Fibroblast of skin of scalp (primary cell): ENCODE measurements around the gene ETHE1.
"Not testable (repeated sequence)": the region's sequence is repeated elsewhere in the genome, so short reads cannot be mapped to it uniquely, and the experiment has no call there.

Source experiments
- DNase-seq: peaks from one replicate; pipeline ENCODE4 v3.0.0-alpha.2; 2013

The ETHE1 gene

DNA sequence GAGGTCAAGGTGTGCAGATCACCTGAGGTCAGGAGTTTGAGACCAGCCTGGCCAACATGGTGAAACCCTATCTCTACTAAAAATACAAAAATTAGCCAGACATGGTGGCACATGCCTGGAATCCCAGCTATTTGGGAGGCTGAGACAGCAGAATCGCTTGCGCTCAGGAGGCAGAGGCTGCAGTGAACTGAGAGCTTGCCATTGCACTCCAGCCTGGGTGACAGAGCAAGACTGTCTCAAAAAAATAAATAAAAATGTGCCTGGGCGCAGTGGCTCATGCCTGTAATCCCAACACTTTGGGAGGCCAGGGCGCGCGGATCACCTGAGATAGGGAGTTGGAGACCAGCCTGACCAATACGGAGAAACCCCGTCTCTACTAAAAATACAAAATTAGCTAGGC lies 3.3 kb downstream of the ETHE1 start:
- DNase-seq, result not testable (repeated sequence)

DNA sequence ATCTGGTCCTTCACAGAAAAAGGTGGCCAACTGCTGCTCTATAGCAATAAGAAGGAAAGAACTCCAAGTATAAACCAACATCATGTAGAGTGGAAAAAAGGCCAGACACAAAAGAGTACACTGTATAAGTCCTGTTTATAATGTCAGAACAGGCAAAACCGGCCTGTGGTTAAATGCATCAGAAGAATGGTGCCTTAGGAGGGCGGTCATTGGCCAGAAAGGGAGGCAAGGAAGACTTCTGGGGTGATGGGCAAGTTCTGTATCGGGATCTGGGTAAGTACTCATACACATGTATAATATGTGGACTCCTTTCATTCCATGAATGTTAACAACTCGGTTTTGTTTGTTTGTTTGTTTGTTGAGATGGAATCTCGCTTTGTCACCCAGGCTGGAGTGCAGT lies 4.1 kb downstream of the ETHE1 start:
- DNase-seq, result no peak

DNA sequence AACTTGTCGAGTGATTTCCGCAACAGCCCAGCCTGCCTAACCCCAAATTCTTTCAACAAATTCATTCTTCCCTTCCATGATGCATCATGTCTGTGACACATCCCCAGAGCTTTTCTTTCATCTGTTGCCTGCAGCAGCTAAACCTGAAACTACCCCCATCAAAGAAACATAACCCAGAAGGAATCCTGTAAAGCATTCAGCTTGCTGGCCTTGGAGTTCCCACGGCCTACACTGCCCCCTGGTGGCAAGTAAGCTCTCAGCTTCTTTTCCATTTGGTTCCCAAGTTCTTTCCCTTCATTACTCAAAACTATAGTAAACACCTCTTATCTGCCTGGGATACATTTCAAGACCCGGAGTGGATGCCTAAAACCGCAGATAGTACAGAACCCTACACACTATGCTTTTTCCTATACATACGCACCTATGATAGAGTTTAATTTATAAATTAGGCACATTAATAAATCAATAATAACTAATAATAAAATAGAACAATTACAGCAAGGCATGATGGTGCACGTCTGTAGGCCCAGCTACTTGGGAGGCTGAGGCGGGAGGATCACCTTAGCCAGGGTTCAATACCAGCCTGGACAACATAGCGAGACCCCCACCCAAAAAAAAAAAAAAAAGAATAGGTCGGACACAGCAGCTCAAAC lies 7.4 kb downstream of the ETHE1 start:
- DNase-seq, result peak; percentile 89

DNA sequence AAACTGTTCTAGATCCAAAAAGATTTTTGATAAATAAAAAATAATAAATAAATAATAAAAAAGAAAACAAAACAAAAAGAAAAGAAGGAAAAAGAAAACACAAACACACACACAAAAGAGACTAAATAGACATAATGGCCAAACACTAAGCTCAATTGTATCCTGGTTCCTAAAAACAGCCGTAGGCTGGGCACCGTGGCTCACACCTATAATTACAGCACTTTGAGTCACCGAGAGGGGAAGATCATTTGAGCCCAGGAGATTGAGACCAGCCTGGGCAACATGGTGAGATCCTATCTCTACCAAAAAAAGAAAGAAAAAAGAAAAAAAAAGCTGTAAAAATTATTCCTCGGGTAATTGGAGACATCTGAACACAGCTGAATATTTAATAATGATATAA lies 8.9 kb downstream of the ETHE1 start:
- no peak for DNase-seq

DNA sequence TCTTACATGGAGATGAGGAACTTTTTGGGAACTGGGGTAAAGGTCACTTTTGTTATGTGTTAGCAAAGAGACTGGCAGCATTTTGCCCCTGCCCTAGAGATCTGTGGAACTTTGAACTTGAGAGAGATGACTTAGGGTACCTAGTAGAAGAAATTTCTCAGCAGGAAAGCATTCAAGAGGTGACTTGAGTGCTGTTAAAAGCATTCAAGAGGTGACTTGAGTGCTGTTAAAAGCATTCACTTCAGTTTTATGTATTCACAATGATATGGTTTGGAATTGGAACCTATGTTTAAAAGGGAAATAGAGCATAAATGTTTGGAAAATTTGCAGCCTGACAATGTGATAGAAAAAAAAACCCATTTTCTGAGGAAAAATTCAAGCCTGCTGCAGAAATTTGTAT lies 14.6 kb downstream of the ETHE1 start:
- DNase-seq, result not testable (repeated sequence)

DNA sequence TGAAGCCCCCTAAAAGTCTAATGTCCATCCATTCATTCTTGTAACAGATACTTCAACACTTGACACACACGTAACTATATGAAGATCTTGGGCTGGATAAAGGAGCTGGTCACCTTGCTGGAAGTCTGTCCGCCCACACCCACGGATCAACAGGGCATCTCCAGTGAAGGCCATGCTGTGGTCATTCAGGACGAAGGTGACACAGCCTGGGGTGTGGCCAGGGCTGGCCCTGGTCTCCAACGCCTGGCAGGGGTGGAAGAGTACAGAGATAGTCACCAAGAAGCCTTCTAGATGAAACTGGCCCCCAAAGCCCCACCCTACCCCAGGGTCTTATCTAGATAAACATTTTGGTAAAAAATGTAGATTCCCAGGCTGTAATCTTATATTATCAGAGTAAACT lies 15.7 kb downstream of the ETHE1 start:
- DNase-seq, result no peak

DNA sequence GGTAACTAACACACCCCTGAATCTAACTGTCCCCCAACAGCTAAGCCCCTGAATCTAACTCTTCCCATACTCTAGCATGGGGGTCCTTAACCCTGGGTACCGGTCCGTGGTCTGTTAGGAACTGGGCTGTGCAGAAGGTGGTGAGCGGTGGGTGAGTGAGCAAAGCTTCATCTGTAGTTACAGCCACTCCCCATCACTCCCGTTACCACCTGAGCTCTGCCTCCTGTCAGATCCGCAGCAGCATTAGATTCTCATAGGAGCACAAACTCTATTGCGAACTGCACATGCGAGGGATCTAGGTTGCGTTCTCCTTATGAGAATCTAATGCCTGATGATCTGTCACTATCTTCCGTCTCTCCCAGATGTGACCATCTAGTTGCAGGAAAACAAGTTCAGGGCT lies 16.3 kb downstream of the ETHE1 start:
- DNase-seq, result no peak

DNA sequence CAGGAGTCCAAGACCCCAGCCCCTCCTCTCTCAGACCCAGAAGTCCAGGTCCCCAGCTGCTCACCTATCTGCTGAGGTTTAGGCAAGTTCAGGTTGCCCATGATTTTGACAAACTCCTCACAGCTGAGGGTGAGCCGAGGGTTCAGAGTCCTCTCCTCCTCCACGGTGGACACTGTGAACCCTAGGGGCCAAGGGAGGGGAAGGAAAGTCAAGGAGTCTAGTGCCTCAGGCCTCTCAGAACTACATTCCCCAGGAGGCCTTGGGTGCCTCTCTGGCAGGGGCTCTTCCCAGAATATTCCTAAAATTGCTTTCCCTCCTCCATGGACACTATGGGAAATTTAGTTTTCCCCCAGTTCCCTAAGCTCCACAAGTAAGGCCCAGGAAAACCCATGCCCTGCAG lies 19.1 kb downstream of the ETHE1 start:
- no peak for DNase-seq

DNA sequence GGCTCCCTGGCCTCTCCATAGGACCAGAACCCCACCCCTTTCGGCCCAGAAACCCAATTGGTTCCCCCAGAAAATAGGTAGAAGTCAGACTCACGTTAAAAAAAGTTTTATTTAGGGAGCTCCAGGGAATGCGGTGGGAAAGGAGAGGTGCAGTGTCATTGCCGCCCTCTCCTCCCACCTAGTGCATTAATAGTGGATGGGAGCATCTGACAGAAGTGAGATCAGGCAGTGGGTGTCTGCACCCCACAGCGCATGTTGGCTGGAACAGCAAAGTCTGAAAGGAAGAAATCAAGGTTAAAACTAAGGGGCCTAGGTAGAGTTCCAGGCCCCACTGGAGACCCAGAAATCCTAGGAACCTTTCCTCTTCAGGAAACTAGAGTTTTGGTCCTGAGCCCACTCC lies 20.4 kb downstream of the ETHE1 start:
- DNase-seq, result no peak

DNA sequence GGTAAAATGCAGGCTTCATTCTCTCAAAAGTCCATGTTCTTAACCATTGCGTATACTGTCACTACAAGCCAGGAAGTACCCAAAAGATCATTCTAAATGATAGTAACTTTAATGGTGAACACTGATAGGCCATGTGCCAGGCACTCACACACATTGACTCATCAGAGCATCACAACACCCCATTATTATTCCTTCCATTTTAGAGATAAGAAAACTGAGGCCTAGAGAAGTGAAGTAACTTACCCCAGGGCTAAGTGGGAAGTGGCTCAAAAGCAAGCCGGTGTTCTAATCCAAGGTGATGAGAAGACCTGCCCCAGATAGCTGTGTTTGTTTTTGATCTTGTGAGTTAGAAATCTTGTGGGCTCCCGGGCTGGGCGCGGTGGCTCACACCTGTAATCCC lies 21.1 kb downstream of the ETHE1 start:
- no peak for DNase-seq

DNA sequence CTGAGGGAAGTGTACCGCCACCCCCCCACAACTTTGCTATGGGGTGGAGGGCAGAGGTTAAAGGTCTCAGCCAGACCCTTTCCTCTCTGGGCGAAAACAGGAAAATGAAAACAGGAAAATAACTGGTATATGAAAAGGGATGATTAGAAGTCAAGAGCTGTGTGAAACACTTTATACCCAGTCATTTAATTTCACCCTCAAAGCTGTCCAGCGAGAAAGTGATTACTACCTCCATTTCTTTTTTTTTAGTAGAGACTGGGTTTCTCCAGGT lies 21.9 kb downstream of the ETHE1 start:
- no peak for DNase-seq

DNA sequence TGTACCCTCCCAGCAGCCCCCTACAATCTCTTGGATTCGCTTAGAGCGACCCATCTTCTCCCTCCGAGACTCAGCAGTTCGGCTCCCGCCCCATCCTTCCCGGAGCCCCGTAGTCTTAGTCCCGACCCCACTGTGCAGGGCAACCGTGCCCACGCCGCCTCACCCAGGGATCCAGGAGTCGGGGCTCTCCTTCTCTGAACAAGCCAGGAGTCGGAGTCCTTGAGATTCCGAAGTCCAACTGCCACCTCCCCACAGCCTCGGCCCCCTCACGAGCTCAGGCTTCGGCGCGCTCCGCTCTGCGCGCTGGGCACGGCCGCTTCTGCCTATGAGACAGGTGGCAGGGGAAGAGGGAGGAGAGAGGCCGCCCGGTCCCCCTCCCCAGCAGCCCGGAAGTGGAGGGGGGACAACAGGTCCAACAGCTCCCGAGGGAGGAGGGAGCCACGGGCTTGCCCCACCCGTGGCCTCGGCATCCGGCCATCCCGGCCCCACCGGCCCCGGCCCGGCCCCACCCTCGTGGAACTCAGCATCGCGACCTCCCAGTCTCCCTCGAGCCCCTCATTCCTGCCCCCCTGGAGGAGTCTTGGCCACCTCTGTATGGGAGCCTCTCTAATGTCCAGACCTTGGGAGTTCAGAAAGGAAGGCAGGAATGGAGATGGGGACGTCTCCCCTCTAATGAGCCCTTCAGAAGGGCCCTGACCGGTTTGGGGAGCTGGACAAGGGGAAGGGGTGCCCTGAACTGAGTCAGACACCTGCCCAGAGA lies 22.4 kb downstream of the ETHE1 start, which contains the start of gene PHLDB3:
PHLDB3 (minus strand) TSS at position 321 of the 760 bp plus-strand sequence. CDS start 628 bp downstream, outside the sequence.
- no peak for DNase-seq

DNA sequence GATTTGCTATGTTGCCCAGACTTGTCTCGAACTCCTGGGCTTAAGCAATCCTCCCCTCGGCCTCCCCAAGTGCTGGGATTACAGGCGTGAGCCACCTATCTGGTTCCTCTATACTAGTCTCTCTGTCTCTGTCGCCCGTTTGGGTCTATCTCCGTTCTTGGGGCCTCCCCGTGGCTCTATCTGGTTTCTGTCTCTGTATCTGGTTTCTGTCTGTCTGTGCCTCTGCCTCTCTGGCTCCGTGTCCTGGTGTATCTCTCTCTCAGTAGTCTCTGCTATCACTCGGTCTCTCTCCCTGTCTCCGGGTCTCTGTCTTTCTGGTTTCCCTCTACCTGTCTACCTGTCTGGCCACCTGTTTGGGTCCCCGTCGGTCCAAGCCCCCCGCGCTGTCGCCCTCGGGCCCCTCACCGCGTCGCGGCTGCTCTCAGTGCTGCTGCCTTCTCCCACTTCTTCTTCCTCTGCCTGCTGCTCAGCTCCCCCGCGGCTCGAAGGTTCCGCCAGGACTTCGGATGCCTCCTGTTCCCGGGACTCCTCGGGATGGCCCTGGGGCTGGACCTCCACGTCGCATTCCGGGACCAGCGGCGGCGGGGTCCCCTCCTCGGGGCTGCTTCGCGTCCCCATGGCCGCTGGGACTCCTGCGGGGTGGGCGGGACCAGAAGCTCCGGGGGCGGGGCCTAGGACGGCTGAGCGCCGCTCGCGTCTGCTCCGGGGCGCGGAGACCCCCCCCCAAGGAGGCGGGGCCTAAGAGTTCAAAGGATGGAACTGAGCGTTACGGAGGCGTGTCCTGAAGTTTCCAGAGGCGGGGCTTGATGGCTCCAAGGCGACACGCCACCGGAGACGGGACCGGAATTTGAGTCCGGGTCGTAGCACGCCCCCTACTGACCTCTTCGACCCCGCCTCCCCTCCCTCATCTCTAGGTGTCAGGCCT lies 23.2 kb downstream of the ETHE1 start:
- peak; percentile 89 for DNase-seq

DNA sequence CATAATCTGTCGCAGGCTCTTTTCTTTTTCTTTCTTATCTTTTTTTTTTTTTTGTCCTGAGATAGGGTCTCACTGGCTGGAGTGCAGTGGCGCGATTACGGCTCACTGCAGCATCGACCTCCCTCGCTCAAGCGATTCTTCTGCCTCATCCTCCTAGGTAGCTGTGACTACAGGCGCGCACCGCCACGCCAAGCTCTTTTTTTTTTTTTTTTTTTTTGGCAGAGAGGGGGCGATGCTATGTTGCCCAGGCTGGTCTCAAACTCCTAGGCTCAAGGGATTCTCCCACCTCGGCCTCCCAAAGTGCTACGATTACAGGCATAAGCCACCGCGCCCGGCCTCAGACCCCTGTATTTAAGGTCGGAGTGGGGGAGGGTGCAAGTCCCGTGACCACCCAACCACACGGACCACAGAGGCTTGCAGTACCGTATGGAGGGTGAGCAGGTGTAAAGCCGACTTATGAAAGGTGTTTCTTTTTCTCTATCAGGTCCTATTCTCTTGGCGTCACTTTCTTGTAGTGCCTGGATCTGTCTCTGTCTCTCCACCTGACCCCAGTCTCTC lies 24.5 kb downstream of the ETHE1 start:
- no peak for DNase-seq

DNA sequence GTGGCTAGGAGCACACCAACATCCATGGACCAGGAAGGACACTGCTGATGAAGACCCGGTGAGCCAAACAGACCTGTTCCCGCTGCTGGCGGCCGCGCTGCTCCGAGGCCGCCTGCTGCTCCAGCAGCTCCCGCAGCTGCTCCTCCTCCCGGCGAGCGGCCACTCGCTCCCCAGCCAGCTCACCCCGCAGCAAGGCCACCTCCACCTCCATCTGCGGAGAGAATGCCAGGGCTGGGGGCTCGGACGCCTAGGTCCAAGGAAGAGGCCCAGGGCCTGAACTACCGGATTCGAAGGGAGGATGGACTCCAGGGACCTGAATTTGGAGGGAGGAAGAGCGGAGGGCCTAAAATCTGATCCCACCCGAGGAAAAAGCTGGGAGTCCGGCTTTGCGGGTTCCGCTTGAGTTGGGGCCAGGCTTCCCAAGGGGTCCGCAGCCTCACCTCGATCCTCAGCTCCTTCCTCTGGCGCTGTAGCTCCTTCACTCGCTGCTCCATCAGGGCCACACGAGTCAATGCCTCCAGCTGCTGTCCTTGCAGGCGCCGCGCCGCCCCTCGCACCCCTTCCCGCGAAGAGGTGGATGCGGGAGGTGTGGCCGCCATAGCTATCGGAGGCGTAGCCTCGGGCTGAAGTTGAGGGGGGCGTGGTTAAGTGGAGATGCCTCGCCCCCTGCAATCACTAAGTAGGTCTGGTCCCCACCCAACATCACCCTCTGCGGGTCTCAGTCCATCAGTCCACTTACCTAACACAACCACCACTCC lies 25.2 kb downstream of the ETHE1 start:
- no peak for DNase-seq

DNA sequence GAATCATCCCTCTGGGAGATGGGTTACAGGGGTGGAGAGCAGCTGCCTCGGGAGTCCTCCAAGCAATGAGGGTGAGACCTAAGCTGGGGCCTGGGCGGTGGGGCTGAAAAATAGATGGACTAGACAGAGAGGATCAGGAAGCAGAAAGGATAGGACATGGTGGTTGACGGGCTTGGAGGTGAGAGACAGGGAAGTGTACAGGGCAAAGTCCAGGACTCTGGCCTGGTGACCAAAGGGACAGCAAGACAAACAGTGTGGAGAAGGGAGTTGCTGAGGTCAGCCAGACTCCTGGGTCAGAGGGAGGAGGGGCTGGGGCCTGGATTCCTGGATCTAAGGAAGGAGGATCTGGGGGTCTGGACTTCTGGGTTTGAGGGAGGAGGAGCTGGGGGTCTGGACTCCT lies 28.0 kb downstream of the ETHE1 start:
- no peak for DNase-seq

DNA sequence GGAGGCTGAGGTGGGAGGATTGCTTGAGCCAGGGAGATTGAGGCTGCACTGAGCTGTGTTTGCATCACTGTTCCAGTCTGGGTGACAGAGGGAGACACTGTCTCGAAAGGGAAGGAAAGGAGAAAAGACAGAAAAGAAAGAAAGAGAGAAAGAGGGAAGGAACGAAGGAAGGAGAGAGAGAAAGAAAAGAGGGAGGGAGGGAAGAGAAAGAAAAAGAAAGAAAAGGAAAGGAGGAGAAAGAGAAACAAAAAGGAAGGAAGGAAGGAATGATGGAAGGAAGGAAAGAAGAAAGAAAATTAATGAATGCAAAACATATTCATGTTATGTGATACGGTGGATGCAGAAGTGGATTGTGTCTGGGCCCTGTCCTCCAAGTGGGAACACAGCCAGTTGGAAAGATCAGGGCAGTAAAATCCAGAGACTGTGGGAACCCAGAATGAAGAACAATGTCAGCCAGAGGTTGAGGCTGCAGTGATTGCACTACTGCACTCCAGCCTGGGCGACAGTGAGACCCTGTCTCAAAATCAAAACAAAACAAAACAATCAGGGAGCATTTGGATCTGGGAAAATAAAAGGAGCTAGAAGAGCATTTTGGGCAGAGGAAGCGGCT lies 28.7 kb downstream of the ETHE1 start:
- DNase-seq, result no peak

DNA sequence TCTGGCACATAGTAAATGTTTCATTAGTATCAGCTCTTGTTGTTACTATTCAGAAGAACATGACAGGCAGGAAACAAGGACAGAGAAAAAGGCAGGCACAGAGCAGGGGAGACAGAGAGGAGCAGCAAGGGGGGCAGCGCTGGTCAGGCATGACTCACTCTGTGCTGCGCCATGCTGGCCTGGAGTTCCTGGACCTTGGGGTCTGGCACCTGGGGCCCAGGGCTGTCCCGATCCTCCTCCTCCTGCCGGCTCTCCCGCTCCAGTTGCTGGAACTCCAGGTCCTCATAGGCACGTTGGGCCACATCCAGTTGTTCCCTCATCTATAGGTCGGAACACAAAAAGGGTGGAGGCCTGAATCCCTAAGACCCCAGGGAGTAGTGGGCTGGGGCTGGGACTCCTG lies 30.0 kb downstream of the ETHE1 start:
- DNase-seq, result no peak

DNA sequence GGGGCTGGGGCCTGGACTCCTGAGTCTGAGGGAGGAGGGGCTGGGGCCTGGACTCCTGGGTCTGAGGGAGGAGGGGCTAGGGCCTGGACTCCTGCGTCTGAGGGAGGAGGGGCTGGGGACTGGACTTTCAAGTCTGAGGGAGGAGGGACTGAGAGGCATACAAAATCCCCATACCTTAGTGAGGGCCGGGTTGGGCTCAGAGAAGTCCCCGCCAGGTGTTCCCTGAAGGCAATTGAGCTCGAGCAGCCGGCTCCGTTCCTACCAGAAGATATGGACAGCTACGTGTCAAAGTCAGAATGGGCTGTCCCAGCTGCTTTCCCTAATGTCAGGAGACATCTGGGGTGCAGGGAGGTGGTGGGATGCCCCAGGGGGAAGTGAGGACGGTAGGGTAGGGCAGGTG lies 31.9 kb downstream of the ETHE1 start:
- DNase-seq, result no peak

DNA sequence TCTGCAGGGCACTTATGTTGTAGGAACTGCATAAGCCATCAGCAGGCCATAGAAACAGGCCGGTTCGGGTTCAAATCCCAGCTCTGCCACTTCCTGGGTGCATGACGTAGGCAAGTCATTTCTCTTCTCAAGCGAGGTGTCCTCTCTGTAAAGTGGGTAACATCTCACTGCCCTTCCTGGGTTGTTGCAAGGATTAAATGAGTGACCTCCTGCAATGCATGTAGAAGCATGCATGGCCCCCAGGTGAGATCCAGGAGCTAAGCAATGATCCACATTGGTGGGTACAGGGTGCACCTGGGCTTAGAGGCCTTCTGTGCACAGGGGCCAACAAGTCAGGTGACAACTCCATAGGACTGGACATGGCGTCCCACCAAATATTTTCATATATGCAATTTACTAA lies 36.2 kb downstream of the ETHE1 start:
- DNase-seq, result no peak

DNA sequence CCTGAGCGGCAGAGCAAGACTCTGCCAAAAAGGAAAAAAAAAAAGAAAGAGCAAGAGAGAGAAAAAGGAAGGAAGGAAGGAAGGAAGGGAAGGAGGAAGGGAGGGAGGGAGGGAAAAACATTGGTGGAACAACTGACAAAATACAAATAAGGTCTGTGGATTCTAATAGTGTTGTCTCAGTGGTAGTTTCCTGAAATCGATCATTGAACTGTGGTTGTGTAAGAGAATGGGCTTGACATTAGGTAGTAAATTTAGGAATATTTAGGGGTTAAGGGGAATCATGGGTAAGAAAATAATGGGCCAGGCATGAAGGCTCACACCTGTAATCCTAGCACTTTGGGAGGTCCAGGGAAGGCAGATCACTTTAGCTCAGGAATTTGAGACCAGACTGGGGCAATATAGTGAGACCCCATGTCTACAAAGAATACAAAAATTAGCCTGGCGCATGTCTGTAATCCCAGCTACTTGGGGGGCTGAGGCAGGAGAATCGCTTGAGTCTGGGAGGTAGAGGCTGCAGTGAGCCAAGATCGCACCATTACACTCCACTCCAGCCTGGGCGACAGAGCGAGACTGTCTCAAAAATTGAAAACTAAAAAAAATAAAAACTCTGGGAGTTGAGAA lies 36.9 kb downstream of the ETHE1 start:
- no peak for DNase-seq

DNA sequence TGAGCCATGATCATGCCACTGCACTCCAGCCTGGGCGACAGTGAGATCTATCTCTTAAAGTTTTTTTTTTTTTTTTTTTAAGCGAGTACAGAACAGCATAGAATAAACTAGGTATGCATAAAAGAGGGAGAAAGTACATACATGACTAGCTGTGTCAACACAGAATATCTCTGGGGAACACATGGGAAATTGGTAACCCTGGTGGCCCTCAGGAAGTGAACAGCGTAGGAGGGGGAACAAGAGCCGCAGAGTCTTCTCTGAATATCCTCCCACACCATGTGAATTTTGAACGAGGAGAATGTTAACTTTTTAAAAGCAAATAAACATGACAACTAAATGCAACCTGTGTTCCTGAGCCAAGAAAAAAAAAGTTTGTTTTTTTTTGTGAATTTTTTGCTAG lies 37.7 kb downstream of the ETHE1 start:
- no peak for DNase-seq
